GM19023 (cell line): ENCODE results near the gene USP10.
"Not testable (repeated sequence)": the region's sequence is repeated elsewhere in the genome, so short reads cannot be mapped to it uniquely, and the experiment has no call there.

Experiments
- ATAC-seq: cut with Tn5 transposase; IDR thresholded peaks from one replicate; pipeline ENCODE4 v1.9.1; 2021; ENCODE audit warnings: mild to moderate bottlenecking, moderate library complexity; ENCODE audit not compliant: unreplicated experiment

Gene USP10

GRCh38 chr16:84692451-84693214, 7.2 kb upstream of the USP10 start:
- no peak for ATAC-seq

DNA sequence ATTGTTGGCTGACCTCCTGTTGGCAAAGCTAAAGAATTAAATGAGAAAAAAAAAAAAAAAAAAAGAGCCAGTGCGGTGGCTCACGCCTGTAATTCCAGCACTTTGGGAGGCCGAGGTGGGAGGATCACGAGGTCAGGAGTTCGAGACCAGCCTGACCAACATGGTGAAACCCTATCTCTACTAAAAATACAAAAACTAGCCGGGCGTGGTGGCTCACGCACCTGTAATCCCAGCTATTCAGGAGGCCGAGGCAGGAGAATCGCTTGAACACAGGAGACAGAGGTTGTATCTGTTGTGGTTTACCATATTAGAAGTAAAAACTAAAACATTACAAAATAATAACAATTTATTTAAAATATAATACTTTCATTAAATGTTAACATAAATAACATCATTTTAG, 5.9 kb upstream of the USP10 start:
- ATAC-seq = not testable (repeated sequence)

DNA sequence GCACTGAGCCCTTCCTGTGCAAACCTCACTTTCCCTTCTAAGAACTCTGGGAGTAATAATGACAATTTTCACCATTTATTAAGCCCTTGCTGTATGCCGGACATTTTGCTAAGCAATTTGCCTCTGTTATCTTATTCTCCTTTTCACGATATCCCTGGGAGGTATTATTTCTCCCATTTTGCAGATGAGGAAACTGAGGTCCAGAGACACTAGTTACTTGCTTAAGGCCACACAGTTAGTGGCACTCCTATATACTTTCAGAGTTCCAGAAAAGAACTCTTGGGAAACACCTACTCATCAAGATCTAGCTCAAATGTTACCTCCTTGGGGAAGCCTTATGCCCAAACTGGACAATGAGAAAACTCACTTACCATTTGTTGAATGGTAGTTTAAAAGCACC, 4.8 kb upstream of the USP10 start:
- ATAC-seq = no peak

DNA sequence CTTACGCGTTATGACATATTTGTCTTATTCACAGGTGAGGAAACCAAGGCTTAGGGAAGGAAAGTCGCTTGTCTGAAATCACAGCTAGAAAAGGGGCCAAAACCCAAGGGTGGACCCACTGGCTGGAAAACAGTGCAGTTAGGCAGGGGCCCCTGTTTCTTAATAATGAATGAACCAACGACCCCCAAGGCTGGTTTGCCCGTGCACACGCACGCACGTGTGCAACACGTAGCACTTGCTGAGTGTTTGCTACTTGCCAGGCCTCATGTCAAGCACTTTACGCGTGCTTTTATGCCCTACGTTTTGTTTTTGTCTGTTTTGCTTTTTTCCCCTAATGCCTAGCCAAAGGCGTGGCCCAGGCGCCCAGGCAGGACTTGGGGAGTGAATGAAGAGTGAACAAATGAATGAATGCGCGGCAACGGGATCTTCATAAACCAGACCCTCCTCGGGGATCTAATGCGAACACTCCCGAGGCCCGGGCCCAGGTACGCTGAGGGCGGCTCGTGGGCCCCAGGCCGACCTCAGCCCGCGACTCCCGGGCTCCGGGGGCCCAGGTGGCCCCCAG, 571 bp upstream of the USP10 start:
- no peak for ATAC-seq

GRCh38 chr16:84700446-84701300, 873 bp downstream of the USP10 start:
- ATAC-seq = peak; percentile 47

DNA sequence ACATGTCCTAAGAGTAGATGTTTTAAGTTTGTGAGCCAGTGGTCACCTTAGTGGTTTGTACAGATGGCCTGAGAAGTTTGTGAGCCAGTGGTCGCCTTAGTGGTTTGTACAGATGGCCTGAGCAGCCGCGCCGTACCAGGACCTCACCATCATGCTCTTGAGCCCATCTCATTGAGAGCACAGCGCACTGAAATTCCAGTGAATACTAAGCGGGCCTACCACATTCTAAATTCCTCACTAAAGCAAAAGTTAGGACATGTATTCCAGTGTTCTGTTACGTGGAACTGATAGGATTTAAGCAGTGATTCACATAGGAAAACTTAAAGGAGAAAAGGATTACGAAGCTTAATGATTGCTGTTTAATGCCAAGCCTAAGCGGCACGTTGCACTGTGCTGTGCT, 3.9 kb downstream of the USP10 start:
- ATAC-seq = no peak

GRCh38 chr16:84704253-84704652, 4.5 kb downstream of the USP10 start:
- no peak for ATAC-seq

- ATAC-seq = no peak
Observed at GRCh38 chr16:84706856-84707255, 7.1 kb downstream of the USP10 start.

DNA sequence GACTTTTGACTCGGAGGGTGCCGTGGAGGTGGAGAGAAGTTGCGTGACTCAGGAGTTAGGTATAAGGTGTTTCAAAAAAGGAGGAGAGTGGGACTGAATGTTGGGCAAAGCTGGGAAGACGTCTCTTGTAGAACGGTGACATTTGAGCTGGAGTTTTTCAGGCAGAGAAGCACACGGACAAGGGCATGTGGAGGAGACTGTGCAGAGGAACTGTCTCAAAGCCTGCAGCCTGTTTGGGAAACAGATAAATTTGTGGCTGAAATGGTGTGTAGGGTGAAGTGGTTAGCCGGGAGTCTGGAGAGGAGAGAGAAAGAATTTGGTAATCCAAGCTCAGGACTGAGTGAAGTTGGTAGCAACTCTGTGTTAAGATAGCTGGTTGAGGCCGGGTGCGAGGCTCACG, 9.8 kb downstream of the USP10 start:
- ATAC-seq = no peak

DNA sequence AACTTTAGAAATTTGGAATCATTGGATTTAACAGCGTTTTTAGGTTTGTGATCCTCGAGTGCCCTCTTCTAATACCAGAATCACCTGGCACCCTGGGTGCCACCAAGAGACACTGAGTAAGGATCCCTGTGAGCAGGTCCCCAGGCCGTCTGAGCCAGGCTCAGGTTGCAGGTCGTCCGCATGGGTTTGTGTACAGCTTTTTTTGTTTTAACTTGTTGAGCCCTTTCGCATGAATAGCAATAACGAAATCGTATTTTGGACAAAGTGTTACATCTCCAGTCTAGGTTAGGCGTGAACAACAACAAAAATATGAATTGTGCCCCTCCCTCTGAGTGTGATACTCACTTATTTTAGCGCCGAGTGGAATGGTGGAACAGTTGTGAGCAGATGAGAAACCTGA, 10.9 kb downstream of the USP10 start:
- no peak for ATAC-seq

DNA sequence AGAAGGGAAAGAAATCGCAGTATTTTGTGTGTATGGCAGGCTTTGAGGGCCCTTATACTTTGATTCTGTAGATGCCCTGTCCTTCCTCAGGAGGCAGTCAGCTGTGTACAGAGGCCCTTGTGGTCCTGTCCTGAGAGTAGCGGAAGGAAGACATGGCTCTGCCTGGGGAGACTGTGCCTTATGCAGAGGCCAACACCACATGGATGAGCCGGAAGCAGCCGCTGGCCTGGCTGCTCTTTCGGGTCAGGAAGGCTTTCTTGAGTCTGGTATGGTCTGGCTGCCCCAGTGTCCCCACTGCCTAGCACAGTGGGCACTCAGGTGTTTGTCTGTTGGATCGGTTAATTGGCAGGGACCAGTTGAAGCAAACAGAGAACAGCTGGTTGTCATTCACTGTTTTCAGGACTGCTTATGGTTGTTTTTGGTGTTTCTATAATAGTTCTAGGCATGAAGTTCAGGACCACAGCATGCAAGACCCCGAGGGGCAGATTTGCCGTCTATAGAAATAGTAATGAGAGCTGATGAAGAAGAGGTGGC, 12.4 kb downstream of the USP10 start:
- ATAC-seq = no peak

DNA sequence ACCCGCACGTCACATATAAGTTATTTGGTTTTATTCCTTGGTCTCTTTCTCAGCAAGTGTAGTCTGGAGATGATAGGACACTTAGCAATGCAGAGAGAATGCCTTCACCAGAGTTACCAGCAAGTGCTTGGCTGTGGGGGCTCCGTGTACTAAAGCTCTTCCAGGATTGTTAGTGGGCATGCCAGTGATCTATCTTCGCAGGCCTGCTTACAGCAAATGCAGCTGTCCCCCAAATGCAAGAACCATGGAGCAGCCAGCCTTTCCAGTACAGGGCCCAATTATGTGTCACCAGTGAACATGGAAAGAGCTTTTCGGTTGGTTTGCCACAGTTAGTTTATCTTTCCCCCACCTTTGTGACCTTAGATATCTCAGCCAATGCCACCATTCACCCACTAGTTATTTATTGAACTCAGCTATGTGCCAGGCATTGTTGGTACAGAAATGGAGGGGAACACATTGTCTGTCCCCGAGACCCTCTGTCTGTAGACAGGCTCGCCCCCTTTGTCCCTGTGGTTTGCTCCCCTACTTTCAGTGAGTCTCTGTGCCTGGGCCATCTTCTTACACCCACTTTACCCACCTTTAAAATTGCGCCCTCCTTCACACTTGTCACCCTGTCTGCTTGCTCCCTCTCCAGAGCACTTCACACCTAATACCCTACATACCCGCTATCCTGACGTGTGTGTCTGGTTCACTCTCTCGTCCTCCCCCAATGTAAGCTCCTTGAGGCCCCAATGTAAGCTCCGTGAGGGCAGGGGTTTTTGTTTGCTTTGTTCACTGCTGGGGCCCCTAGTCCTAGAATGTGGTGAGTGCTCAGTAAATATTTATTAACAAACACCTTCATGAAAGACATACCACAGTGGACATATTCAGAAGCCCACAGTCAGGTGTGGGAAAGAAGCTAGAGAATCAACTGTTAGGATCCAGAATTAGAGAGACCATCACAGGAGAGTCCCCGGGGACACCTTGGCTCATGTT, 13.3 kb downstream of the USP10 start:
- no peak for ATAC-seq

DNA sequence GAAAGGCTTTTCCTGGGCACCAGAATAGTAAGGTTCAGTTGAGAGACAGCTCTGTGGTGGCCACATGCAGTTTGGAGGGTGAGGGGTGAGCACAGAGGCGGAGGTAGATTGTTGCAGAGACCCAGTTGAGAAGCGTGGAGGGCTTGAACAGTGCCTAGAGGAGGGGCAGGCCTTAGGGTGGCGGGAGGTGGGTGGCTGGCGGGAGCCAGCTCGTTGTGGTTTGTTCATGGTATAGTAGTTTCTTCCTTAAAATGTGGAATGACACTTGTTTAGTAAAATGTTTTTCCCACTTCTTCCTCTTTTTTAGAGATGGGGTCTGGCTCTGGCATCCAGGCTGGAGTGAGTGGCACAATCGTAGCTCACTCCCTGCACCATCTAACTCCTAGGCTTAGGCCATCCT, 14.2 kb downstream of the USP10 start:
- no peak for ATAC-seq

GRCh38 chr16:84715424-84715823, 15.6 kb downstream of the USP10 start:
- ATAC-seq = no peak

GRCh38 chr16:84715854-84716253, 16.1 kb downstream of the USP10 start:
- ATAC-seq = no peak

- ATAC-seq = no peak
Observed at GRCh38 chr16:84716740-84717139, 16.9 kb downstream of the USP10 start.

DNA sequence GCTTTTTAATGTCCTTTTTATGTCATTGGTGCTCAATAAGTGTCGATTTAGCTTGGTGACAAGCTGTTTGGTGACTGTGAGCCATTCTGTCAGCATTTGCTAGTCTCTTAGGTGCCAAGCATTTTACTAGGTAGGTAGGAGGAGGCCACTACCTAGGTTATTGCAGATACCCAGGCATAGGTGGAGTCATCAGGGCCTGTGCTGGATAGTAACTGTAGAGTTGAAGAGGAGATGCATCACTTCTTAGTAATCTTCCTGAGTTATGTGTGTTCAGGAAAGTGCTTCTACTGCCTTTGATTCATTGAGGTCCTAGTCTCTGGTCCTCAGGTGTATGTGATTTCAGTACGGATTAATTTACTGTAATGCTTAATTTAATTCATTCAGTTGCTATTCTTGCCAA, 17.7 kb downstream of the USP10 start:
- no peak for ATAC-seq

GRCh38 chr16:84720177-84720579, 20.4 kb downstream of the USP10 start:
- no peak for ATAC-seq

DNA sequence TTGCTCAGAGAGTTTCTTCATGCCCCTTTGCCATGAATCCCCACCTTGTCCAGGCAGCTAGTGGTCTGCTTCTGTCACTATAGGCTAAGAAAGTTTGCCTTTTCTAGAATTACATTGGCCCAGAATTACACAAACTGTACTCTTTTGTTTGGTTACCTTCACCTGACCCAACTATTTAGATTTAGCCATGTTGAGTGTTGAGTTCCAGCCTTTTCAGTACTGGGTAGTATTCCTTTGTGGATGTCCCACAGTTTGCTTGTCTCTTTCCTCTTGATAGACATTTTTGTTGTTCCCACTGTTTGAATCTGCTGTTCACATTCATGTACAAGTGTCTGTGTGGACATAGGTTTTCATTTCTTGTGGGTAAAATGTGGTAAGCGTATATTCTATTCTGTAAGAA, 22.3 kb downstream of the USP10 start:
- ATAC-seq = no peak

- no peak for ATAC-seq
Observed at GRCh38 chr16:84723906-84724305, 24.1 kb downstream of the USP10 start.
